MM.1S (cell line): ENCODE data around the gene ACSF3.

Experiments
- DNase-seq: peaks from one replicate; pipeline ENCODE4 v3.0.0-alpha.2; 2015
- H2AFZ ChIP-seq: fragments of 300-600 bp; sonication (generic); 2 replicates; pipeline ENCODE4 v1.6.0; 2016; ENCODE audit warnings: antibody characterized with exemption, low read length
- H3F3A ChIP-seq: fragments of 300-600 bp; sonication (generic); 2 replicates; pipeline ENCODE4 v1.6.1; 2016; ENCODE audit warnings: mild to moderate bottlenecking, antibody characterized with exemption, low read length, moderate library complexity, mixed read lengths; ENCODE audit not compliant: insufficient read depth
- H3K27ac ChIP-seq: fragments of 300-600 bp; sonication (generic); 2 replicates; pipeline ENCODE4 v1.5.1; 2016; ENCODE audit warnings: mild to moderate bottlenecking, low read length
- H3K27me3 ChIP-seq: fragments of 300-600 bp; sonication (generic); replicated peaks from 2 replicates; pipeline ENCODE4 v1.6.0; 2016; ENCODE audit warnings: low read length; ENCODE audit not compliant: insufficient read depth
- H3K36me3 ChIP-seq: fragments of 300-600 bp; sonication (generic); replicated peaks from 2 replicates; pipeline ENCODE4 v1.6.1; 2016; ENCODE audit warnings: mild to moderate bottlenecking, low read length, mixed read lengths; ENCODE audit not compliant: insufficient read depth
- H3K4me1 ChIP-seq: fragments of 300-600 bp; sonication (generic); 2 replicates; pipeline ENCODE4 v1.6.1; 2016; ENCODE audit warnings: low read length, mixed read lengths
- H3K4me2 ChIP-seq: fragments of 300-600 bp; sonication (generic); 2 replicates; pipeline ENCODE4 v1.6.0; 2016; ENCODE audit warnings: low read depth, low read length
- H3K4me3 ChIP-seq: fragments of 300-600 bp; sonication (generic); 2 replicates; pipeline ENCODE4 v1.5.1; 2016; ENCODE audit warnings: low read length, mixed read lengths
- H3K79me2 ChIP-seq: fragments of 300-600 bp; sonication (generic); 2 replicates; pipeline ENCODE4 v1.6.1; 2016; ENCODE audit warnings: mixed run types, low read length, mixed read lengths
- H3K9ac ChIP-seq: fragments of 300-600 bp; sonication (generic); 2 replicates; pipeline ENCODE4 v1.6.1; 2016; ENCODE audit warnings: low read length, mixed read lengths
- H3K9me2 ChIP-seq: fragments of 300-600 bp; sonication (generic); replicated peaks from 2 replicates; pipeline ENCODE4 v1.6.1; 2016; ENCODE audit warnings: mild to moderate bottlenecking, low read length, mixed read lengths; ENCODE audit not compliant: insufficient read depth
- H3K9me3 ChIP-seq: fragments of 300-600 bp; sonication (generic); replicated peaks from 2 replicates; pipeline ENCODE4 v1.6.1; 2016; ENCODE audit warnings: mild to moderate bottlenecking, low read length, mixed read lengths; ENCODE audit not compliant: insufficient read depth
- H4K20me1 ChIP-seq: fragments of 300-600 bp; sonication (generic); 2 replicates; pipeline ENCODE4 v1.6.1; 2016; ENCODE audit warnings: mild to moderate bottlenecking, low read length, moderate library complexity, mixed read lengths; ENCODE audit not compliant: insufficient read depth
- CTCF ChIP-seq: fragments of 300-600 bp; sonication (generic); IDR thresholded peaks from 2 replicates; pipeline ENCODE4 v1.5.1; 2016; ENCODE audit warnings: antibody characterized with exemption, low read length, mixed read lengths
- EZH2 ChIP-seq: fragments of 300-600 bp; sonication (generic); optimal IDR thresholded peaks from 2 replicates; pipeline ENCODE3; 2017; ENCODE audit warnings: low read depth, mild to moderate bottlenecking, antibody characterized with exemption, low read length, mixed read lengths
- EZH2phosphoT487 ChIP-seq: fragments of 300-600 bp; sonication (generic); IDR thresholded peaks from 2 replicates; pipeline ENCODE4 v1.6.1; 2018; ENCODE audit warnings: antibody characterized with exemption, low read length

The ACSF3 gene

GRCh38 chr16:89058812-89059211, 34.8 kb upstream of the ACSF3 start:
- H3K4me1 ChIP-seq, result no peaks in the 10 kb centered on the region
- H3K36me3 ChIP-seq, result no peaks in the 10 kb centered on the region
- TF ChIP-seq EZH2phosphoT487 (no peak), EZH2 (no peak), CTCF (no peak)
- H3K27me3 ChIP-seq, result peaks cover 39% of the 10 kb centered on the region
- H3K27ac ChIP-seq, result no peak overlapping the region
- H3F3A ChIP-seq, result no peaks in the 10 kb centered on the region
- no peak overlapping the region for H3K9ac ChIP-seq
- H3K9me2 ChIP-seq, result no peaks in the 10 kb centered on the region
- H3K4me2 ChIP-seq, result no peak overlapping the region
- H3K9me3 ChIP-seq, result no peaks in the 10 kb centered on the region
- no peak overlapping the region for H3K4me3 ChIP-seq
- no peak for DNase-seq
- H2AFZ ChIP-seq, result no peak overlapping the region
- no peaks in the 10 kb centered on the region for H3K79me2 ChIP-seq
- no peaks in the 10 kb centered on the region for H4K20me1 ChIP-seq

GRCh38 chr16:89060207-89060794, 33.4 kb upstream of the ACSF3 start:
- Histone ChIP-seq H2AFZ (no peak overlapping the region), H3K27me3 (peaks cover 27% of the 10 kb centered on the region; the same call in 1 of the 2 replicates), H3K9me3 (no peaks in the 10 kb centered on the region), H3K9ac (no peak overlapping the region), H3K27ac (no peak overlapping the region), H3F3A (no peaks in the 10 kb centered on the region), H3K4me3 (no peak overlapping the region), H3K9me2 (no peaks in the 10 kb centered on the region), H3K4me1 (no peaks in the 10 kb centered on the region), H3K79me2 (no peaks in the 10 kb centered on the region), H3K4me2 (no peak overlapping the region), H3K36me3 (no peaks in the 10 kb centered on the region), H4K20me1 (no peaks in the 10 kb centered on the region)
- DNase-seq, result no peak
- TF ChIP-seq EZH2 (no peak), EZH2phosphoT487 (no peak), CTCF (no peak)

- no peaks in the 10 kb centered on the region for H3F3A ChIP-seq
- TF ChIP-seq CTCF, result no peak
- no peak for TF ChIP-seq EZH2
- no peak for TF ChIP-seq EZH2phosphoT487
- H3K79me2 ChIP-seq, result no peaks in the 10 kb centered on the region
- H3K9ac ChIP-seq, result no peak overlapping the region
- DNase-seq, result no peak
- H3K9me3 ChIP-seq, result no peaks in the 10 kb centered on the region
- H2AFZ ChIP-seq, result no peak overlapping the region
- no peaks in the 10 kb centered on the region for H3K9me2 ChIP-seq
- H3K4me1 ChIP-seq, result no peaks in the 10 kb centered on the region
- no peaks in the 10 kb centered on the region for H4K20me1 ChIP-seq
- H3K27ac ChIP-seq, result no peak overlapping the region
- peaks cover 26% of the 10 kb centered on the region; the same call in 1 of the 2 replicates for H3K27me3 ChIP-seq
- H3K4me2 ChIP-seq, result no peak overlapping the region
- H3K36me3 ChIP-seq, result no peaks in the 10 kb centered on the region
- no peak overlapping the region for H3K4me3 ChIP-seq
Measured at GRCh38 chr16:89061086-89061485, 32.6 kb upstream of the ACSF3 start.
